ENCODE data around the gene ACTR2.

The ACTR2 gene

DNA sequence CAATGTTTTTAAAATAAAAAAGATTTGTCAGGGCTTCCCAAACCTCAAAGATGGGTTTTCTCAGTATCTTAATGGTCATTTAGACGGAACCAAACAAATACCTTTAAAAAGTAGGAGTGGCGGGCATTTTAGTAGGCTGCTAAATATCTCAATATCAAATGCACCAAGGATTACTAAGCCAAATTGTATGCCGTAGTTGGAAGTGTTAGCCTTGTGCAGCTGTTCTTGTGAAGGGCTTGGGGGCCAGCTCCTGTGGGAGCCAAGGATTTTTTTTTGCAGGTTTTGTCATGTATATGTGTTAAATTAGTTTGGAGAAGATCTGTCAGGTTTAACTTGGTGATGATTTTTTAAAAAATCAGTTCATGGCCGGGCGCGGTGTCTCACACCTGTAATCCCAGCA is 52.1 kb downstream of the ACTR2 start:
- no peak for DNase-seq (ENCODE audit: low read depth)

DNA sequence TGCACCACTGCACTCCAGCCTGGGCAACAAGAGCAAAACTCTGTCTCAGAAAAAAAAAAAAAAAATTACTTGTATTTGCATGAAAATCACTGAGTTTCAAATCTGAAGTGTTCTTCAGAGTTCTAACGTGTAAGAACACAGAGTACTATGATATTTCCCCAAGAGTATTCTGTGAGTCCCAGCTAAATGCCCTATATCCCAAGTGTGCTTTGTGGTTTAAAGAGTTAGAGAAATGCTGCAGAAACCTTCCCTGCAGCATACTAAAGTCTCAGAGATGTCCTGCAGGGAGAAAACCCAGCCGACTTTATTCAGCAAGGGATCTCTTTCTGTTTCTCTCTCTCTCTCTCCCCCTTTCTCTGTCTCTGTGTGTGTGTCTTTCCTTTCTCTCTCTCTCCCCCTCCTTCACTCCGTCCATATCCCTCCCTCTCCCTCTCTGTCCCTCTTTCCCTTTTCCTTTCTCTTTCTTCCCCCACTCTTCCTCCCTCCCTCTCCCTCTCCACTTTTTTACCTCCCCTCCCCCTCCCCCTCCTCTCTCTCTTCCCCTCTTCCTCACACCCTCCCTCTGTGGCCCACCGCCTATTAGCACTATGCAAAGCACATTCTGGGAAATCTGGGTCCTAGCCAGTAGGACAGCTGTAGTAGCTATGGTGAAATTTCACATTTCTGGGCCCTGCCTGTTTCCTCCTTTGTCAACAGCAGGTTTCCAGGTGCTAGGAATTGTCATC is 54.2 kb downstream of the ACTR2 start:
- DNase-seq (ENCODE audit: low read depth), result no peak

DNA sequence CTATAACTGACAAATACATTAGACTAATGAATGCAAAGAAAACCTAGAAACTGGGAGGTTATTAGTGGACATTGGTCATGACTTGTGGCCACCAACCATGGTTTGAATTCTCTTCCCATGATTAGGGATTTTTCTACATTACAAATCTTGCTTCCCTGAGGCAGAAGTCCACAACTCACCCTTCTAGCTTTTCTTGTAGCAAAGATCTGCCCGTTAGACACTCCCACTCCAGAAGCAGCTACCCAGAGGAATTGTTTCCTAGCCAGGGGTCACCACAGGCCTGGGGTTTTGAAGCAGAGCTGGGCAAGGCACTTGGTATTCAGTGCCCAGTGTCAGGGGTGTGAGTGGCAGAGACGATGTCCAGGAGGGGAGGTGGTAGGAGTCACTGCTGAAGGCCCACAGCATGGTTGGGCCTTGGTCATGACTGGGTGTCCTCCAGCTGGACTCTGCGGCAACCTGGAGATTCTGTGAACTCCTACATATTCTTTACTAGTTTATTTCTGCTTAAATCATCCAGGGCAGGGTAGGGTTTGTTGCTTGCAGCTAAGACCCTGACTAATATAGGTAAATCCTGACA is 54.9 kb downstream of the ACTR2 start:
- no peak for DNase-seq (ENCODE audit: low read depth)

DNA sequence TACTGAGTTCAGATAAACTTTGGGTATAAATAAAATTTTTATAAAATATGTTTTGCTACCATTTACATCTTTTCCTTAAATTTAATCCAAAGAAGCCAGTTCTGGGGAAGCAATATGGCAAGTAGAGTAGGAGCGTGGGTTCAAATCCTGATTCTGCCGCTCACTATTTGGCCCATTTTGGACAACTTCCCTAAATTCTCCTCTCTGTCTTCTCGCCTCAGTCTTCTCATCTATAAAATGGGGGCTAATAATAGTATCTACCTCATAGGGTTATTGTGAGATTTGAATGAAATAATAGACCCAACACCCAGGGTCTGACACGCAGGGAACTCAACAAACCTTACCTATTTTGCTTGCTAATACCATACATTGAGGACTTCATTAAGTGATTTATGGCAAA is 59.7 kb downstream of the ACTR2 start:
- no peak for DNase-seq (ENCODE audit: low read depth)

DNA sequence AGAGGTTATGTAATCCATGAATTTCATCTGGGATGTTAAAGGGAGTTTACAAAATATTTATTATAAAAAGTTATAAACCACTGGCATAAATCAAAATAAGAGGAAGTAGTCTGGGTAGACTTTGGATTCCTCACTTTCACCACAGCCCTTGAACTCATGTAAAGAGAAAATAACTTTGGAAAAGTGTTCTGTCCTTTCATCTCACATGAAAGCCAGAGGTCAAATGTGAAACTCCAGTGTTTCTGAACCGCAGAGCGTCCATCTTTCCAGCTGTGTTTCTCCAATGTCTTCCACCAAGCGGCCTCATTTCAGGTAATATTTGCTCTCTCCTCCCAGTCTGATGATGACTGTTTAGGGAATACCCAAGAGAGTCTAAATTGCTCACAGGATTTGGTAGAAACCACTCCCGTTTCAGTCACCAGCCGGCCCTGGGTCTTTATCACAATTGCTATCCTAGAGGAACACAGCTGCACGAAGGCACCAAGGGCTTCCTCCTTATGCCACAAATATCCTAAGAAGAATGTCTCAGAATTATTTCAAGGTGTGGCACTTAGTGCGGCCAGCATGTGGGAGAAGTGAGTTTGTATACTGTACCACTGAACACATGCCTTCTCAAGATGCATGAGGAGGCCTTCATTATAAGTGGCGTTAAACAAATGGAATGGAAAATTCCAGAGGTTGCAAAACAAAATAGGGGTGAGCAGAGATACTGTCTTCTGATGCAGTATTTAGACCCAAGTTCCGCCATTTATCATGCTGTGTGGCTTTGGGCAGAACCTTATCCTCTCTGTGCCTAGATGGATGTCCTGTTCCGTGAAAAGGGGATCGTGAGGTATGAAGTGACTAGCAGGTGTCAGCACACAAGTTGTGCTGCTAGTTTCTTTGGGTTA is 63.8 kb downstream of the ACTR2 start:
- DNase-seq (ENCODE audit: low read depth), result no peak

DNA sequence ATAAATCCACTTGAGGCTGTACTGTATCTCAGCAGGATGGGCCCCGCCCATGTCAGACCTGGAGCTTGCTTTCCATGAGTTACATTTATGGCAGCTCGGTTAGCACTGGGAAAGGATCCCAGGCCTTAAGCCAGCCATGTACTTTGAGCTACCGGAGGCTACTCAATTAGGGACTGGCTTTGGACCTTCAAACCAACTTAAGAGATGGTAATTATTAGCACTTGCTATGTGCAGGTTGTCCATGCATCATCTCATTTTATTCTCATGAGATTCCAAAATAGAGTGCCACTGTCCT is 64.4 kb downstream of the ACTR2 start:
- no peak for DNase-seq (ENCODE audit: low read depth)

DNA sequence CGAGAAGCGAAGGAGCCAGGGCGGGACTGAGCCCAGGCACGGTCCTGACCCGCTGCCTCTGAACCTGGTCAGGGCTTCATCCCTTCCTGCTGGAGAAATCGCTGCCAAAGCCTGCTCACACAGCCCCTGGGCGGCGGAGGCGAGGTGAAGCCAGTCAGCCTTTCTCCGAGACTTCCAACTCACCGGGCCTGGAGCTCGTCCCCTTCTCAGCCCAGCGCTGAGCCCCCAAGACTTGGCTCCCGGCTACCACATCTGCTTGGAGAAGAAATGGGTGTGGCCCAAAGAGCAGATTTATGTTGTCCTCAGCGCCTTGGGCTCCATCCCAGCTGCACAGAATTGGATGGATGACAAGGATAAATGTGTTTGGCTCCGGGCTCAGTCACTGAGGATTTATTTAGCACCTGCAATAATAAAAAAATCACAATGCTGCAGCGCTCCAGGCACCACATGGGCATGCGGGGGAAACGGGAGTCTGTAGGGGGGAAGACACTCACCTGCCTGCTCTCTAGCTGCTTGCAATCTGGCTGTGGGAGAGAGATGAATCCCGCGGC is 64.9 kb downstream of the ACTR2 start:
- DNase-seq (ENCODE audit: low read depth), result no peak

DNA sequence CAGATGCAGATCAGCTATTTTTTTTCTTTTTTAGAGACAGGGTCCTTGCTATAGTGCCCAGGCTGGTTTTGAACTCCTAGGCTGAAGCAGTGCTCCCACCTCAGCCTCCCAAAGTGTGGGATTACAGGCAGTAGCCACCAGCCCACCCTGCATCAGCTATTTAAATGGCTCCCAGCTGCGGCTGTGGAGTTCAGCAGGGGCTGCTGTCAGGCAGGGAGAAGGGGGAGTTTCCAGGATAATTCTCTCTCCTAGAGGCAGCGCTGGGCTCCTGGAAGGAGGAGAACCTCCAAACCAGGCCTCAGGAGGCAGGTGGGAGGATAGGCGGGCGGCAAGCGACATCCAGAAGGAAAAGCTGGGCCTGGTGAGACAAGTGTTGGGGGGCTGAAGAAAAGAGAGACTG is 65.7 kb downstream of the ACTR2 start:
- DNase-seq (ENCODE audit: low read depth), result no peak

DNA sequence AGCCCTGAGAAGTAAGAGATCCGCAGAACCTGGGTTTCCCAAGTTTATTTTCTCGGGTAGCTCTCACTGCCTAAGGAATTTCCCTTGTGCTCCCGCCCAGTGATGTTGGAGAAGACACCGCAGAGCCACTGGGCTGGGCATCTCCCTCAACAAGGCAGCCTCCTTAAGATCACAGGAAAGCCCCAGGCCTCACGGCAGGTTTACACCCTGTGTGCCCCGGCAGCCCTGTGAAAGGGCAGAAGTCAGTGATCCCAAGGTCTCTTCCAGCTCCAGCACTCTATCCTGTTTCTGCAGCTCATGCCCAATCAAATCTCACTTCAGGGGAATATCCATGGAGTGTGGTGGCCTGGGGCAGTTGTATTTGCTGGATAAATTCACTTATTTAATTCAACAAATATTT is 66.5 kb downstream of the ACTR2 start:
- DNase-seq (ENCODE audit: low read depth), result no peak

DNA sequence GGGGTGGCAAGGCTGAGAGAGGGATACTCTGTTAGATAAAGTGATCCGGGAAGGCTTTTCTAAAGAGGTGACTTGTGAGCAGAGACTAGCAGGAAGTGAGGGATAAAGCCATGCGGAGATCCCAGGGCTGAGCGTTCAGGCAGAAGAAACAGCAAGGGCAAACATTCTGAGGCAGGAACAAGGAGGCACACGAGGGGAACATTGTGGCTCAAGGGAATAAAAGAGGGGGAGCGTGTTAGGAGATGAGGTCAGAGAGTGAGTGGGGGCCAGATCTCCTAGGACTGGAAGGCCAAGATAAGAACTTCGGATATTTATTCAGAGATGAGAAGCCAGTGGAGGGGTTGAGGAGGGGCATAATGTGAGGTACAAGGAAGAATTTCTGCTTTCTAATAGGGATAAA is 67.1 kb downstream of the ACTR2 start:
- DNase-seq (ENCODE audit: low read depth), result no peak

DNA sequence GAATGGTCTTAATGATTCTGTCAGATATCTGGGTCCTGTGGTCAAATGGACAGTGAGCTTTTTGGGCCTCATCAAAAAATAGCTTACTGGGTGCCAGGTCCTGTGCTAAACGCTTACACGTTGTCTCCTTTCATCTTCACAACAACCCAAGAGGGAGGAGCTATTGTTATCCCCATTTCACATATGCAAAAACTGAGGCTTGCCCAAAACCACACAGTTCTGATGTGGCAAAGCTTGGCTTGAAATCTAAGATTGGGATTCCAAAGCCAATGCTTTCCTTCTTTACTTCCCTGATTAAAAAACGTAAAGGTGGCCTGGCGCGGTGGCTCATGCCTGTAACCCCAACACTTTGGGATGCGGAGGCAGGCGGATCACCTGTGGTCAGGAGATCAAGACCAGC is 69.3 kb downstream of the ACTR2 start:
- no peak for DNase-seq (ENCODE audit: low read depth)

DNA sequence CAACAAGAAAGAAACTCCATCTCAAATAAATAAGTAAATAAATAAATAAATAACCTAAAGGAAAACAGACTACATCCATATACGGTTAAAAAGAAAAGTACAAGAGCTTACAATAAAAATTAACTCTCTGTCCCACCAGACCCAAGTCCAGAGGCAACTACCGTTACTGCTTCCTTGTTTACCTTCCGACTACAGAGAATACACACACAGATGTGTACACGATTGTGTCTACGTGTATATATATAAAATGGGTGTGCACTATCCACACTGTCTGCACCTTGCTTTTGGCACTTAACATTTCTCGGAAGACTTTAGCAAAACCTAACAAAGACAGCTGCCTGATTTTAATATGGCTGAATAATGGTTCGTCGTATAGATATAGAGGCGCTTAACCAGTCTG is 69.9 kb downstream of the ACTR2 start:
- no peak for DNase-seq (ENCODE audit: low read depth)

DNA sequence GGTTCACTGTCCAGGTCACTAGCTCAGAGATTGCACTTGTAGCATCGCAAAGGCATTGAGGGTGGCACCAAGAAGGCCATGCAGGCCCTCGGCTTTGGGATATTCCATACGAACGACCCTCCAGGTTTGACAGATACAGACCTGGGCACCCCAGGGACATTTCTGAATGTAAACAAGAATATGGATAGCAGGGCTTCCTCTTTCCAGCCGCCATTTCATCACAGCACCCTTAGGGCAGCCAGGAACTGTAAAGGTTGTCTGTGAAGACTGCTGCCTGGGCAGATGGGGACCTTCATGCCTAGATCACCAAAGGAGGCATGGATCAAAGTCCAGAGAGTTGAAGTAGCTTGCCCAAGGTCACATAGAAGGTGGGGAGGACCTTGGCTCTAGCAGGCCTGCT is 70.5 kb downstream of the ACTR2 start:
- no peak for DNase-seq (ENCODE audit: low read depth)

DNA sequence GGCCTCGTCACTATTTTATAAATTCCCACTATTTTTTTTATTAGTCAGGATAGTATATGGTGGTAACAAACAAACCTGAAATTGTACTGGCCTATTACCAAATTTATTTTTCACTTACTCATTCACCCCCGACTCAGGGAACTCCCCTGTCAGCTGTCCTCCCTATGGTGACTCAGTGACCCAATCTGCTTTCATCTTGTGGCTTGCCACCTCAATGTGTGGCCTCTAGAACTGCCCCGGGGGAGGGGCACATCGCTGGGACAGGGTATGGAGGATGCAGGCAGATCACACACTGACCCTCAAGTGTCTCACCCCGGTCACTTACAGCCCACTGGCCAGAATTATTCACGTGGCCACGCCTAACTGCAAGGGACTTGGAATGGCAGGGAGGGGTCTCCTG is 71.6 kb downstream of the ACTR2 start:
- no peak for DNase-seq (ENCODE audit: low read depth)

DNA sequence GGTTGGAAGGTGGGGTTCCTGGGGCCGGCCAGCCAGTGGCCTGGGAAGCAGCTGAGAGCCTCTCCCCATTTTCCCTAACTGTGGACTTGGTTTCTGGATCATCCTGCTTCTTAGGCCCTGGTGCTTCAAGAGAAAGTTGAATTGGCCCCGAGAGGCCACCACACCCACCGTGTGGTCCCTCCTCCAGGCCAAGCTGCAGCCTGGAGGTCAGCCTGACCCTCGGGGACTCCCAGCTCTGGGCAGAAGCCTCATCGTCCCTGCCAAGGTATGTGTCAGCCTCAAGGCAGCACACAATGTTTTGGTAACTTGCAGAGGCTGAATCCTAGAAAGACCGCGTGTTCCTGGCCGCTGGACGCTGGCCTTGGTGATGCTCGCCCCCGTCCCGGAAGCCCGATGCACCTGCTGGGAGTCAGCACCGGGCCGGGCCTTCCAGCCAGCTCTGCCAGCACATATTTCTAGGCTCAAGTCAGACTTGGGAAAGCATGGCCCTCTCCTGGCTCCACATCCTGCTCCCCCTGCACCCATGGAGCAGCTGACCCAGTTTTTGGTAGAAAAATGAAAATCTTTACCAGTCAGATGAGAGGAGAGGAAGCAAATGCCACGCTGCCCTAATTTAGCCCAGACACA is 72.6 kb downstream of the ACTR2 start:
- peak; percentile 86 for DNase-seq (ENCODE audit: low read depth)

DNA sequence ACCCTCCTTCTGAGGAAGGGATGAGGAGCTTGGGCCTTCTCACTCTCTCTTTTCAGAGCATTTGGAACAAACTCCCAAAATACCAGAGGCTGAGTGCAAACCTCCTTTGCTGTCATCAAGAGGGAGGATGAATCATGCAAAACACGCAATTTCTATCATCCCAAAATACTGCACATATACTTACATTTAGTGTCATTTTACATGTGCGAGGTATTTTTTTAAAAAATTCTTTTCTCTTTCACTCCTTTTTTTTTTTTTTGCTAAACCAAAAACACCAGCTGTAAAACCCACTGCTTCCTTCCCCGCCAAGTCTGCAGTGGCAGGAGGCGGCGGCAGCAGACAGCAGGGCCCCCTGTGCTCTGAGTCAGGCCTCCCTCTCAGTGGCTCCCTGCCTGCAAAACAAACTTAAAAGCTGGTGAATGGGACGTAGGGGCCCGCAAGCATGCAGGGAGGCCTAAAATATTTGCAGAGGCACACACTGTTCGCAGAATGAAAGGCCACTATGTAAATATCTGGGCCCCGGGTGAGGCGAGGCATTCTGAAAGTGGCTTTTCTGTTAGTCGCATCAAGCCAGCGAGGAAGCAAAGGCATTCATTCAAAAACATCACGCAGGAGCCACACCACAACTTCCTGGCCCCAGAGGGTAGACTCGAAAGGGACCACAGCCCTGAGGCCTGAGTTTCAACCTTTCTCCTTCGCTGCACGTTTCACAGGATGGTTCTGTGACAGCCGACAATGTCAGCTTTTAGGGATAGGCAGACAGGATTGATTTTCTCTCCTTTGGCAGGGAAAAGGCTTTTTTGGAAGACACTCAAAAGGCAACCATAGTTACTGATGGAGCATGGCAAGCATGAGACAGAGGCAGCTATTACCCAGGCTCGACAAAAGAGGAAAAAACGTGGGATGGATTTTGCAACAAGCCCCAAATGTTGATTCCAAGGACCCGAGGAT is 73.4 kb downstream of the ACTR2 start:
- DNase-seq (ENCODE audit: low read depth), result peak; percentile 84

DNA sequence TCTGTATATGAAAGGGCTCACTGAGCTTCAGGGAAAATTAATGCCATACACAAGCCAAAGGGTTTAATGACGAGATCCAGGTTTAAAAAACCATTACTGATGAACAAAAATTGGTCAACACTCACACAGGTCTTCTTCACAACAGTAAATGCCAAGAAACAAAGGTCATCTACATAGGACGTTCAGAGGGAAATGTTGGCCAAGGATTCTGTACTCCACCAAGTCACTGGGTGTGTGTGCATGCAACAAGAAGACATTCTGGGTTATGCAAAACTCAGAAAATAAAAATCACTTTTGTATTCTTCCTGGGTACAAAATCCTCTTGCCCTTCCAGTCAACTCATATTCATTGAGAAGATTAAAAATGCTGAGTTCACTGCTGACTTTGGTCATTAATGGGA is 78.3 kb downstream of the ACTR2 start:
- DNase-seq (ENCODE audit: low read depth), result no peak

DNA sequence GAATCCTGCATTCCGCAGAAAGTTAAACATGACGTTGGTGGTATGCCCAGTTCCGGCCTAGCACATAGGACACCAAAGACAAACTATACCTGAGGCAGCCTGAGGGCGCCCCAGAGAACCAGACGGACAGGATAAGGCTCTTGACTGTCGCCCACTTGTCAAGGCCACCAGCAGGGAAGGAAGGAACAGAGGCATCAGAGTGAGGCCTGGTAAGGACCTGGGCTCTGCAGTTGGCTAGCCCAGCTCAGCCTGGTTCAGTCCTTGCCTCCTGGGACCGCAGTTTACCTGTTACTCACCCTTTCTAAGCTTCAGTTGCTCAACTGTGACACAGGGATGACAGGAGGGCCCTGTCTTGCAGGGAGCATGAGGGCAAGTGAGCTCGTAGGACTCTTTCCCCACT is 82.1 kb downstream of the ACTR2 start:
- no peak for DNase-seq (ENCODE audit: low read depth)

DNA sequence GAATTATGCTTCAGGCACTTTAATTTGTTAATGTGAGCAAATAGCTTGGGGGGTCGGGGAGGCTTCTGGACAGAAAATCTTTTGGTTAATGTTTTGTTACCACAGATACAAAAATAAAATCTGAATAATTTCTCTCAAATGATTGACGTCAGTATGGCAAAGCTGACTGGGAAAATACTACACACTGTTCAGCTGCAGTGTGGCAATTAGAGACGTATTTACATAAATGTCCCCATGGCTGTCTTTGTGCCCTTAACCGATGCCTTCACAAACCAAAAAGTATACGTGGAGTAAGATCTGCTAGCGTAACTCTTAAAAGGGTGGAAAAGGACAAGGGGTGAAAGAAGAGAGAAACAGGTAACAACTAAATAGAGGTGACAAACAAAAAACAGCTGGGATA is 83.4 kb downstream of the ACTR2 start:
- DNase-seq (ENCODE audit: low read depth), result no peak

DNA sequence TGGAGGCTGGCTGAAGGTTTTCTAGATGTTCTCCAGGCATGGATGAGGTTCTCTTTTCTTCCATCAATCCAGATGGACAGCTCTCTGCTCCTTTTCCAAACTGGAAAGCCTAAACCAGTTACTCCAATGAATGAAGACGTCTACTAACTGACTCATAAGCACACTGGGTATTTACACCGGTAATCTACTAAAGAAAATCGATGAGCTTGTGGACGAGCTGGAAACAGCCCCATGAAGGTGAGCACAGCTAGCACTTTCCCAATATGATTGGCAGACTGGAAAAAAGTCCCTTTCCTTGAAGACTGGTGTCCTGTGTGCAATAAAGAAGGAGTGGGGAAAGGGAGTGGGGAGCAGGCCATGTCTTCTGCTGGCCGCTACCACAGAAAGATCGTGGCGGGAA is 84.0 kb downstream of the ACTR2 start:
- no peak for DNase-seq (ENCODE audit: low read depth)

DNA sequence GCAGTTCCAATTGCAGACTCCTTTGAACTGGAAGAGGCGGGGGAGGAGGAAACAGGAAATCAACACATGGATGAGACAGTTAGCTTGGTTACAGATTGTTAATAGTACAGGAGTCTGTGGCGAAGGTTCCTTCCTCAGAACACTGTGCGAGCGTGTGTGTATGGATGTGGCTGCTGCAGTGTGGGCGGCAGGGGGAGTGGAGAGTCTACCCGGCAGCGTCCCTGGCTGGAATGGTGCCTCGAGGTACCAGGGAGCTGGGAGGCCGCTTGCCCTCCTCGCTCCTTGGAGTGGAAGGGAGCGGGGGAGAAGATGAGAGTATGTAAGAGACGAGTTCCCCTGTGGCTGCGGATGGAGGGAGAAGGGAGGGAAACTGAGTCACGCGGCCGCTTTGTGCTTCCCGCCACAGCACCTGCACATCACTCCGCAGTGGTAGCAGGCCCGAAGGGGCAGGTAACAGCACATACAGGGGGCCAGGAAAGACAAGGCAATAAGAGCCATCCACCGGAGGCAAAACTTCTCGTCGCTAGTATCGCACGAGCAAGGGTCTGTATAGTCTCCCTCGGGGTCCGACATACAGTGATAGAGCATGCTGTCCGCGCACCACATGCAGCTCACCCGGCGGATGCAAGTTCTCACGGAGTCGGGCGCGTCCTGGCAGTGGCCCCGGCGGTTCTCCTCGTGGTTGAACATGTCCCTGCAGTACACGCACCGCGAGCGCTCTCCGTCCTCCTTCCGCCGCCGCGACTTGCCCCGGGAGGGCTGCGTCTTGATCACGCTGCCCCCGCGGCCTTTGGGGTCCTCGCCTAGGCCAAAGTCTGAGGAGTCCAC is 85.7 kb downstream of the ACTR2 start:
- DNase-seq (ENCODE audit: low read depth), result no peak
